Naive thymus-derived CD4-positive, alpha-beta T cell (primary cell): ENCODE data around the gene APLP2. TPM values are rescaled to one million over a fixed set of nuclear protein-coding genes. Genes with fewer than 3 reads are reported as not detected.

Source experiments
- ATAC-seq: fragments of 150-1000 bp; cut with Tn5 transposase; 2 replicates; pipeline ENCODE4 v1.10.0; 2021; ENCODE audit warnings: mild to moderate bottlenecking, moderate library complexity
- CTCF ChIA-PET: fragments of 350-600 bp; sonication (Branson Sonifier 250); formaldehyde crosslinking; loops from one replicate; lab custom pipeline; 2021; ENCODE audit warnings: antibody characterized with exemption; lab: Charles Lee
- POLR2A ChIA-PET: fragments of 350-600 bp; sonication (Branson Sonifier 250); formaldehyde crosslinking; loops from one replicate; lab custom pipeline; 2021; ENCODE audit warnings: antibody characterized with exemption, inconsistent platforms; lab: Charles Lee
- DNase-seq, 9 donors: peaks; one replicate each; pipeline versions ENCODE4 v3.0.0 to v3.0.0-alpha.2; 2020 to 2022; ENCODE audit warnings: mixed read lengths in 1 of 9
- H3K27ac ChIP-seq: one replicate; pipeline ENCODE4 v1.7.0; 2013; ENCODE audit warnings: mild to moderate bottlenecking, low read depth, low read length, moderate library complexity
- H3K27me3 ChIP-seq, 2 donors: one replicate each; pipeline ENCODE4 v1.7.0; 2013; ENCODE audit warnings: low read length in 2 of 2, mild to moderate bottlenecking in 2 of 2, moderate library complexity in 2 of 2; ENCODE audit not compliant: control insufficient read depth in 2 of 2, insufficient read depth in 2 of 2
- H3K36me3 ChIP-seq, 3 experiments: 1 replicate in 2 of 3; 2 replicates in 1 of 3; pipeline ENCODE4 v1.7.0; 2013; ENCODE audit warnings: low read length in 3 of 3, mild to moderate bottlenecking in 3 of 3, moderate library complexity in 1 of 3; ENCODE audit not compliant: insufficient read depth in 3 of 3, control insufficient read depth in 2 of 3
- H3K4me1 ChIP-seq, 2 donors: one replicate each; pipeline ENCODE4 v1.7.0; 2013; ENCODE audit warnings: low read length in 2 of 2, mild to moderate bottlenecking in 2 of 2, moderate library complexity in 1 of 2; ENCODE audit not compliant: control insufficient read depth in 2 of 2, insufficient read depth in 2 of 2
- H3K4me3 ChIP-seq: 2 replicates; pipeline ENCODE4 v1.7.0; 2013; ENCODE audit warnings: mild to moderate bottlenecking, low read length
- H3K9me3 ChIP-seq, 3 experiments: 1 replicate in 2 of 3; 2 replicates in 1 of 3; pipeline ENCODE4 v1.7.0; 2013; ENCODE audit warnings: low read length in 3 of 3; ENCODE audit not compliant: control insufficient read depth in 2 of 3
- H3K27ac Mint-ChIP-seq, 9 donors: one replicate each; pipeline ENCODE4 v1.8.0; 2020 to 2022; ENCODE audit warnings: mixed read lengths in 9 of 9, mild to moderate bottlenecking in 8 of 9, moderate library complexity in 5 of 9, inconsistent platforms in 2 of 9
- H3K27me3 Mint-ChIP-seq, 5 donors: one replicate each; pipeline ENCODE4 v1.8.0; 2021 to 2022; ENCODE audit warnings: mixed read lengths in 5 of 5, mild to moderate bottlenecking in 1 of 5
- H3K36me3 Mint-ChIP-seq, 5 donors: one replicate each; pipeline ENCODE4 v1.8.0; 2020 to 2022; ENCODE audit warnings: mixed read lengths in 5 of 5, mild to moderate bottlenecking in 3 of 5, inconsistent platforms in 1 of 5
- H3K4me1 Mint-ChIP-seq, 7 donors: one replicate each; pipeline ENCODE4 v1.8.0; 2020 to 2022; ENCODE audit warnings: mixed read lengths in 7 of 7, mild to moderate bottlenecking in 3 of 7, inconsistent platforms in 1 of 7
- H3K4me3 Mint-ChIP-seq, 10 donors: one replicate each; pipeline ENCODE4 v1.8.0; 2020 to 2022; ENCODE audit warnings: mild to moderate bottlenecking in 10 of 10, mixed read lengths in 10 of 10, moderate library complexity in 6 of 10, inconsistent platforms in 2 of 10
- H3K9me3 Mint-ChIP-seq, 11 donors: one replicate each; pipeline ENCODE4 v1.8.0; 2020 to 2022; ENCODE audit warnings: mixed read lengths in 11 of 11, mild to moderate bottlenecking in 4 of 11, inconsistent platforms in 1 of 11, moderate library complexity in 1 of 11
- intact Hi-C, 2 donors: fragments of 100-400 bp; cut with micrococcal nuclease; formaldehyde crosslinking; loops; one replicate each; pipeline ENCODE4 v1.15.1; 2023
- polyA plus RNA-seq, 2 donors: library from polyadenylated mRNA; unstranded; fragments of 300-500 nt; fragmentation: Illumina TruSeq; gene quantifications; one replicate each; pipeline ENCODE4 v1.2.3, GENCODE V29; 2021
- total RNA-seq, 6 experiments: library from RNA in 5 of 6; stranded (reverse) in 5 of 6; gene quantifications; 1 replicate in 5 of 6; 2 replicates in 1 of 6; pipeline ENCODE4 v1.2.3 and lab custom pipeline; 2021 to 2026

Gene APLP2
- total and polyA plus RNA-seq, 7 experiments from 2014 or later = 26.6 to 172 (median 46.3) TPM

- intact Hi-C loops = no loop called here
- no peaks in the 10 kb centered on the region for H3K9me3 ChIP-seq
- ATAC-seq = no peak
These were observed 17.1 kb upstream of the APLP2 start for GRCh38 chr11:130052567-130052966.

GRCh38 chr11:130054966-130055365, 14.7 kb upstream of the APLP2 start:
- POLR2A ChIA-PET = no interaction called here

More at GRCh38 chr11:130052567-130052966, 17.1 kb upstream of the APLP2 start:
- no peak overlapping the region for H3K27ac Mint-ChIP-seq
- no peaks in the 10 kb centered on the region for H3K4me1 ChIP-seq
- ChIA-PET POLR2A (no interaction called here), CTCF (interaction anchor here (0.9 kb wide), 1 partner anchor 45 kb away, joined by 3 read pairs; no protein-coding TSS in a partner anchor)
- H3K4me1 Mint-ChIP-seq = no peaks in the 10 kb centered on the region
- H3K27ac ChIP-seq = no peak overlapping the region
- no peak overlapping the region for H3K4me3 ChIP-seq
- H3K36me3 Mint-ChIP-seq = no peaks in the 10 kb centered on the region
- peaks cover 0 to 15% (median 0%) of the 10 kb centered on the region in 11 donors for H3K9me3 Mint-ChIP-seq
- H3K27me3 Mint-ChIP-seq = peaks cover 0 to 43% (median 5%) of the 10 kb centered on the region in 5 donors
- no peak for DNase-seq
- no peak overlapping the region for H3K4me3 Mint-ChIP-seq
- H3K27me3 ChIP-seq = no peaks in the 10 kb centered on the region
- no peaks in the 10 kb centered on the region for H3K36me3 ChIP-seq

GRCh38 chr11:130055617-130056016, 14.1 kb upstream of the APLP2 start:
- no peaks in the 10 kb centered on the region for H3K36me3 ChIP-seq
- peaks cover 0 to 4% of the 10 kb centered on the region in 2 donors for H3K27me3 ChIP-seq
- POLR2A ChIA-PET = interaction anchor here (0.5 kb wide), 1 partner anchor 67 kb away, joined by 3 read pairs; no protein-coding TSS in a partner anchor
- no peaks in the 10 kb centered on the region for H3K4me1 Mint-ChIP-seq
- no peaks in the 10 kb centered on the region for H3K4me1 ChIP-seq
- CTCF ChIA-PET = no interaction called here
- DNase-seq = no peak
- no peak overlapping the region for H3K27ac Mint-ChIP-seq
- H3K36me3 Mint-ChIP-seq = no peaks in the 10 kb centered on the region
- no peak overlapping the region for H3K4me3 ChIP-seq
- ATAC-seq = no peak
- H3K27me3 Mint-ChIP-seq = peaks cover 15 to 51% (median 21%) of the 10 kb centered on the region in 5 donors
- H3K27ac ChIP-seq = no peak overlapping the region
- peaks cover 0 to 15% (median 0%) of the 10 kb centered on the region in 11 donors for H3K9me3 Mint-ChIP-seq
- intact Hi-C loops = no loop called here
- no peak overlapping the region for H3K4me3 Mint-ChIP-seq
- no peaks in the 10 kb centered on the region for H3K9me3 ChIP-seq

More at GRCh38 chr11:130054966-130055365, 14.7 kb upstream of the APLP2 start:
- no peaks in the 10 kb centered on the region for H3K9me3 ChIP-seq
- Mint-ChIP-seq H3K4me3 (no peak overlapping the region), H3K36me3 (no peaks in the 10 kb centered on the region), H3K9me3 (peaks cover 0 to 15% (median 0%) of the 10 kb centered on the region in 11 donors), H3K4me1 (no peaks in the 10 kb centered on the region), H3K27ac (no peak overlapping the region), H3K27me3 (peaks cover 9 to 47% (median 18%) of the 10 kb centered on the region in 5 donors)
- H3K4me3 ChIP-seq = no peak overlapping the region
- ATAC-seq = no peak
- no peak overlapping the region for H3K27ac ChIP-seq
- H3K36me3 ChIP-seq = no peaks in the 10 kb centered on the region
- no peak for DNase-seq
- CTCF ChIA-PET = no interaction called here
- H3K27me3 ChIP-seq = peaks cover 0 to 4% of the 10 kb centered on the region in 2 donors
- no peaks in the 10 kb centered on the region for H3K4me1 ChIP-seq
- intact Hi-C loops = no loop called here

GRCh38 chr11:130061017-130061416, 8.7 kb upstream of the APLP2 start:
- Mint-ChIP-seq H3K4me1 (peaks cover 0 to 6% (median 0%) of the 10 kb centered on the region in 7 donors), H3K4me3 (no peak overlapping the region), H3K36me3 (no peaks in the 10 kb centered on the region), H3K27me3 (peaks cover 15 to 48% (median 40%) of the 10 kb centered on the region in 5 donors), H3K27ac (no peak overlapping the region), H3K9me3 (no peaks in the 10 kb centered on the region)
- no peaks in the 10 kb centered on the region for H3K4me1 ChIP-seq
- intact Hi-C loops = loop anchor here in 1 of 2 donors (10.0 kb wide), 1 partner anchor 854 kb away; the partner anchor contains the start of gene SNX19
- POLR2A ChIA-PET = interaction anchor here (1.3 kb wide), 1 partner anchor 15 kb away, joined by 3 read pairs; no protein-coding TSS in a partner anchor
- no peak overlapping the region for H3K27ac ChIP-seq
- no peak overlapping the region for H3K4me3 ChIP-seq
- no peak for ATAC-seq
- H3K36me3 ChIP-seq = no peaks in the 10 kb centered on the region
- peaks cover 0 to 4% of the 10 kb centered on the region in 2 donors for H3K27me3 ChIP-seq
- CTCF ChIA-PET = no interaction called here
- H3K9me3 ChIP-seq = no peaks in the 10 kb centered on the region
- DNase-seq = no peak

DNA sequence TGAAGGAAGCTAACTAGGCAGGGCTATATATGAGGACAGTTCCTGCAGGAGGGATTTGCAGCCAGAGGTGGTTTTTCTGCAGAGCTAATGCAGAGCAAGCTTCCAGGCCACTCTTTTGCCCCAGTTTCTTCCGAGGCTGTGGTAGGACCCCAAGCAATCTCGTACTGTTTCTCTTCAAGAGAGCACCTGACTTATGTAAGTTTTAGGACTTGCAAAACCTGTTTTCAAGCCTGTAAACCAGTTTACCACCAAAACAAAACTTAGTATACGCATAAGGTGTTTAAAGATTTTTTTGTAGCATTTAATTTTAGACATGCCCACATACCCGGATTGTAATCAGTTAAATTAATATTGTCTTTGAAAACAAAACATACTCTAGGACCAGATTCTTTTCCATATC, 7.7 kb upstream of the APLP2 start:
- Mint-ChIP-seq H3K4me1 (peaks cover 0 to 6% (median 0%) of the 10 kb centered on the region in 7 donors), H3K9me3 (no peaks in the 10 kb centered on the region), H3K36me3 (no peaks in the 10 kb centered on the region), H3K4me3 (no peak overlapping the region), H3K27ac (no peak overlapping the region), H3K27me3 (peaks cover 14 to 48% (median 39%) of the 10 kb centered on the region in 5 donors)
- POLR2A ChIA-PET = interaction anchor here (1.3 kb wide), 1 partner anchor 14 kb away, joined by 3 read pairs; no protein-coding TSS in a partner anchor
- no peak overlapping the region for H3K27ac ChIP-seq
- H3K36me3 ChIP-seq = no peaks in the 10 kb centered on the region
- H3K4me1 ChIP-seq = no peaks in the 10 kb centered on the region
- H3K9me3 ChIP-seq = no peaks in the 10 kb centered on the region
- H3K27me3 ChIP-seq = peaks cover 0 to 4% of the 10 kb centered on the region in 2 donors
- no peak for ATAC-seq
- no peak overlapping the region for H3K4me3 ChIP-seq
- CTCF ChIA-PET = no interaction called here
- intact Hi-C loops = loop anchor here in 1 of 2 donors (10.0 kb wide), 1 partner anchor 853 kb away; the partner anchor contains the start of gene SNX19
- no peak for DNase-seq

GRCh38 chr11:130063451-130063850, 6.2 kb upstream of the APLP2 start:
- POLR2A ChIA-PET = interaction anchor here (1.1 kb wide), 1 partner anchor 16 kb away, joined by 4 read pairs; no protein-coding TSS in a partner anchor

More at GRCh38 chr11:130063451-130063850, 6.2 kb upstream of the APLP2 start:
- DNase-seq (no peak), ATAC-seq (no peak)
- H3K9me3 Mint-ChIP-seq = no peaks in the 10 kb centered on the region
- H3K4me1 Mint-ChIP-seq = peaks cover 2 to 8% (median 4%) of the 10 kb centered on the region in 7 donors
- H3K4me3 ChIP-seq = no peak overlapping the region
- H3K4me1 ChIP-seq = peaks cover under 1% of the 10 kb centered on the region in 2 donors
- H3K27ac ChIP-seq = no peak overlapping the region
- peaks cover 9 to 49% (median 29%) of the 10 kb centered on the region in 5 donors for H3K27me3 Mint-ChIP-seq
- H3K9me3 ChIP-seq = no peaks in the 10 kb centered on the region
- H3K27me3 ChIP-seq = peaks cover 0 to 4% of the 10 kb centered on the region in 2 donors
- intact Hi-C loops = loop anchor here in 1 of 2 donors (10.0 kb wide), 1 partner anchor 851 kb away; the partner anchor contains the start of gene SNX19
- H3K36me3 ChIP-seq = no peaks in the 10 kb centered on the region
- no peaks in the 10 kb centered on the region for H3K36me3 Mint-ChIP-seq
- H3K4me3 Mint-ChIP-seq = no peak overlapping the region
- H3K27ac Mint-ChIP-seq = no peak overlapping the region
- CTCF ChIA-PET = interaction anchor here (0.7 kb wide), 1 partner anchor 69 kb away, joined by 3 read pairs; no protein-coding TSS in a partner anchor
